Astrocyte (in vitro differentiated cells and primary cell): ENCODE results near the gene KXD1.
A peak's percentile ranks its signal among the peaks of the same experiment; 100 is the strongest.

ENCODE experiments used
- CTCF ChIP-seq: IDR thresholded peaks from 2 replicates; pipeline ENCODE4 v1.5.1; 2011; ENCODE audit warnings: low read depth, mild to moderate bottlenecking, inconsistent platforms, low read length, moderate library complexity; ENCODE audit not compliant: insufficient read depth
- EZH2 ChIP-seq: IDR thresholded peaks from 2 replicates; pipeline ENCODE4 v1.6.1; 2012; ENCODE audit warnings: mild to moderate bottlenecking, low read length, inconsistent platforms; ENCODE audit not compliant: insufficient read depth

GRCh38 chr19:18607226-18608101 is 49.8 kb downstream of the KXD1 start:
- no peak for TF ChIP-seq CTCF
- peak; percentile 90 for TF ChIP-seq EZH2
